MM.1S (cell line): ENCODE results near the gene C12orf60.

Experiments
- DNase-seq: peaks from one replicate; pipeline ENCODE4 v3.0.0-alpha.2; 2015
- H2AFZ ChIP-seq: fragments of 300-600 bp; sonication (generic); 2 replicates; pipeline ENCODE4 v1.6.0; 2016; ENCODE audit warnings: antibody characterized with exemption, low read length
- H3F3A ChIP-seq: fragments of 300-600 bp; sonication (generic); 2 replicates; pipeline ENCODE4 v1.6.1; 2016; ENCODE audit warnings: mild to moderate bottlenecking, antibody characterized with exemption, low read length, moderate library complexity, mixed read lengths; ENCODE audit not compliant: insufficient read depth
- H3K27ac ChIP-seq: fragments of 300-600 bp; sonication (generic); 2 replicates; pipeline ENCODE4 v1.5.1; 2016; ENCODE audit warnings: mild to moderate bottlenecking, low read length
- H3K27me3 ChIP-seq: fragments of 300-600 bp; sonication (generic); replicated peaks from 2 replicates; pipeline ENCODE4 v1.6.0; 2016; ENCODE audit warnings: low read length; ENCODE audit not compliant: insufficient read depth
- H3K36me3 ChIP-seq: fragments of 300-600 bp; sonication (generic); replicated peaks from 2 replicates; pipeline ENCODE4 v1.6.1; 2016; ENCODE audit warnings: mild to moderate bottlenecking, low read length, mixed read lengths; ENCODE audit not compliant: insufficient read depth
- H3K4me1 ChIP-seq: fragments of 300-600 bp; sonication (generic); 2 replicates; pipeline ENCODE4 v1.6.1; 2016; ENCODE audit warnings: low read length, mixed read lengths
- H3K4me2 ChIP-seq: fragments of 300-600 bp; sonication (generic); 2 replicates; pipeline ENCODE4 v1.6.0; 2016; ENCODE audit warnings: low read depth, low read length
- H3K4me3 ChIP-seq: fragments of 300-600 bp; sonication (generic); 2 replicates; pipeline ENCODE4 v1.5.1; 2016; ENCODE audit warnings: low read length, mixed read lengths
- H3K79me2 ChIP-seq: fragments of 300-600 bp; sonication (generic); 2 replicates; pipeline ENCODE4 v1.6.1; 2016; ENCODE audit warnings: mixed run types, low read length, mixed read lengths
- H3K9ac ChIP-seq: fragments of 300-600 bp; sonication (generic); 2 replicates; pipeline ENCODE4 v1.6.1; 2016; ENCODE audit warnings: low read length, mixed read lengths
- H3K9me2 ChIP-seq: fragments of 300-600 bp; sonication (generic); replicated peaks from 2 replicates; pipeline ENCODE4 v1.6.1; 2016; ENCODE audit warnings: mild to moderate bottlenecking, low read length, mixed read lengths; ENCODE audit not compliant: insufficient read depth
- H3K9me3 ChIP-seq: fragments of 300-600 bp; sonication (generic); replicated peaks from 2 replicates; pipeline ENCODE4 v1.6.1; 2016; ENCODE audit warnings: mild to moderate bottlenecking, low read length, mixed read lengths; ENCODE audit not compliant: insufficient read depth
- H4K20me1 ChIP-seq: fragments of 300-600 bp; sonication (generic); 2 replicates; pipeline ENCODE4 v1.6.1; 2016; ENCODE audit warnings: mild to moderate bottlenecking, low read length, moderate library complexity, mixed read lengths; ENCODE audit not compliant: insufficient read depth
- EZH2 ChIP-seq: fragments of 300-600 bp; sonication (generic); optimal IDR thresholded peaks from 2 replicates; pipeline ENCODE3; 2017; ENCODE audit warnings: low read depth, mild to moderate bottlenecking, antibody characterized with exemption, low read length, mixed read lengths
- EZH2phosphoT487 ChIP-seq: fragments of 300-600 bp; sonication (generic); IDR thresholded peaks from 2 replicates; pipeline ENCODE4 v1.6.1; 2018; ENCODE audit warnings: antibody characterized with exemption, low read length
- TF ChIP-seq, protein P1 (sequence below): fragments of 300-600 bp; sonication (generic); IDR thresholded peaks from 2 replicates; pipeline ENCODE4 v1.5.1; 2016; ENCODE audit warnings: antibody characterized with exemption, low read length, mixed read lengths

C12orf60 gene

DNA sequence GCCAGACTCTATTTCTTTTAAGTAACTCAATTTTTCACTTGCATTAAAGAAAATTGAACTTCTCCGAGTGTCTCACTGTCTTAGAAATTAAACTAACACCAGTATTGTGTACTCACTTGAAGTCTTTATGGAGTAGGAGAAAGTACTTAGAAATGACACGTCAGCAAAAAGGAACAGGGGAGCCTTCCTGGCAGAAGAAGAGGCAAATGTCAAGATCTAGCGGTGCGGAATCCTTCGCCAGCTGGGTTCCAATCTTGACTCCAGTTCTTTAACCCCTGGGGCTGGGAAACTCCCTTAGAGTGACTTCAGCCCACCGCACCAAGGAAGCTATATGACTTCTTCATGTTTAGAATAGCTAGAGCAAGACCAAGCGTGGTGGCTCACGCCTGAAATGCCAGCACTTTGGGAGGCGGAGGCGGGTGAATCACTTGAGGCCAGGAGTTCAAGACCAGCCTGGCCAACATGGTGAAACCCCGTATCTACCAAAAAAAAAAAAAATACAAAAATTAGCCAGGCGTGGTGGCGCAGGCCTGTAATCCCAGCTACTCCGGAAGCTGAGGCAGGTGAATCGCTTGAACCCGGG lies 34.6 kb upstream of the C12orf60 start:
- peak overlapping the region; percentile 86 for H3K4me3 ChIP-seq
- H3K9me3 ChIP-seq = no peaks in the 10 kb centered on the region
- H3K4me1 ChIP-seq = peaks cover 4% of the 10 kb centered on the region
- peak overlapping the region; percentile 91 for H3K4me2 ChIP-seq
- DNase-seq = no peak
- H3K9me2 ChIP-seq = no peaks in the 10 kb centered on the region
- no peaks in the 10 kb centered on the region for H3K27me3 ChIP-seq
- H2AFZ ChIP-seq = peak overlapping the region; percentile 80
- H3K27ac ChIP-seq = peak overlapping the region; percentile 97; the same call in 1 of the 2 replicates
- TF ChIP-seq EZH2 = no peak
- peaks cover 34% of the 10 kb centered on the region for H3F3A ChIP-seq
- no peaks in the 10 kb centered on the region for H4K20me1 ChIP-seq
- H3K9ac ChIP-seq = peak overlapping the region; percentile 96
- peaks cover 8% of the 10 kb centered on the region; the same call in 1 of the 2 replicates for H3K79me2 ChIP-seq
- no peaks in the 10 kb centered on the region for H3K36me3 ChIP-seq

DNA sequence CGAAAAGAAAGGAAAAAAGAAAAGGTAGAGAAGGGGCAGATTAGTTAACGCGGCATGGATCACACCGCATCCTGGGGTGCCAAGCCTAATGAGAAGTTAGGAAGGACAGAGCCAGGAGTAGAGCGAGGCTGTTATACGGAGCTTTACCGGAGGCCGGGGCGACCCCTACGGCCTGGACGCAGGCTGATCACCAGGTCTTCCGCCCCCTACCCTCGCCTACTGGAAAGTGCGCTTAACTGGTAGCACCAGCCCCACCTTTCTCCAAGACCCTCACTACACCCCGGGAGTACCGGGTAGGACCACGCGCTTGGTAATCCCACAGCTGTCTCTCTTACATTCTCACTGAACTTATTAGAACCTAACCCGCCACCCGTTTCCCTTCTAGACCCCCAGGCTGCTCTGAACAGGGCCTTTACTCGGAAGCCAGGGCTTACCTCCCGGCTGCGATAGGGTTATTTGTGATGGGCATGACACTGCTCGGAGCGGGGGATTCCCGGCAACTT lies 34.0 kb upstream of the C12orf60 start:
- Histone ChIP-seq H3K27ac (peak overlapping the region; percentile 97), H3K9ac (peak overlapping the region; percentile 96)
- DNase-seq = peak; percentile 18

DNA sequence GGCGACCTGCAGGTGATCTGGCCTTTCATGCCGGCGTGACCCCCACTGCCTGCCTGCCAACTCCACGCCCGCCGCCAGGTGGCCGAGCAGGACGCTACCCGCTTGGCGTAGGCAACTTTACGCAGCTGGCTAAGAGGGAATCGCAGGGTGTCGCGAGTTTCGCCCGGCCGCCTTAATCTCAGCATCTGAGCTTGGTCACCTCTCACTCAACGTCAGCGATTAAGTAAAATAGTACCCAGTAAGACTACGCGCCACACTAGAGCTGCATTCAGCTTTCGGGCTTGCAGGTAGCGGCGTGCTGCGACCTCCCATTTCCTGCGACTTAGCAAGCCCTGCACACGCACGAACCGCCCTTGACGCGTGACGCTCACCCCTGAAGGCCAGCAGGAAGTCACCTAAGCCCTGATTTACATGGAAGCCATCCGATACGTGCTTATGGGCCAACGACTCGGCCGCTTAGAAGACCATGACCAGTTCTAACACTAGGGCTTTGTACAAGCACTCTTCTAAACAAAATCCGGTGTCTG lies 33.4 kb upstream of the C12orf60 start:
- Histone ChIP-seq H3K9me3 (no peaks in the 10 kb centered on the region), H3K79me2 (peaks cover 8% of the 10 kb centered on the region; the same call in 1 of the 2 replicates), H3K4me3 (peak overlapping the region; percentile 86), H3K4me1 (peaks cover 4% of the 10 kb centered on the region), H3K4me2 (peak overlapping the region; percentile 91), H4K20me1 (no peaks in the 10 kb centered on the region), H3K36me3 (no peaks in the 10 kb centered on the region), H3K9me2 (no peaks in the 10 kb centered on the region), H3K9ac (peak overlapping the region; percentile 96), H3K27ac (peak overlapping the region; percentile 97), H3F3A (peaks cover 35% of the 10 kb centered on the region), H3K27me3 (no peaks in the 10 kb centered on the region), H2AFZ (peak overlapping the region; percentile 80; the same call in 1 of the 2 replicates)
- TF ChIP-seq EZH2 = no peak
- TF ChIP-seq, protein P1, sequence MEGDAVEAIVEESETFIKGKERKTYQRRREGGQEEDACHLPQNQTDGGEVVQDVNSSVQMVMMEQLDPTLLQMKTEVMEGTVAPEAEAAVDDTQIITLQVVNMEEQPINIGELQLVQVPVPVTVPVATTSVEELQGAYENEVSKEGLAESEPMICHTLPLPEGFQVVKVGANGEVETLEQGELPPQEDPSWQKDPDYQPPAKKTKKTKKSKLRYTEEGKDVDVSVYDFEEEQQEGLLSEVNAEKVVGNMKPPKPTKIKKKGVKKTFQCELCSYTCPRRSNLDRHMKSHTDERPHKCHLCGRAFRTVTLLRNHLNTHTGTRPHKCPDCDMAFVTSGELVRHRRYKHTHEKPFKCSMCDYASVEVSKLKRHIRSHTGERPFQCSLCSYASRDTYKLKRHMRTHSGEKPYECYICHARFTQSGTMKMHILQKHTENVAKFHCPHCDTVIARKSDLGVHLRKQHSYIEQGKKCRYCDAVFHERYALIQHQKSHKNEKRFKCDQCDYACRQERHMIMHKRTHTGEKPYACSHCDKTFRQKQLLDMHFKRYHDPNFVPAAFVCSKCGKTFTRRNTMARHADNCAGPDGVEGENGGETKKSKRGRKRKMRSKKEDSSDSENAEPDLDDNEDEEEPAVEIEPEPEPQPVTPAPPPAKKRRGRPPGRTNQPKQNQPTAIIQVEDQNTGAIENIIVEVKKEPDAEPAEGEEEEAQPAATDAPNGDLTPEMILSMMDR = peak; percentile 85
- DNase-seq = peak; percentile 93

More for the DNA sequence above, 34.0 kb upstream of the C12orf60 start:
- Histone ChIP-seq H3K4me1 (peaks cover 4% of the 10 kb centered on the region), H4K20me1 (no peaks in the 10 kb centered on the region), H3K4me3 (peak overlapping the region; percentile 86), H3F3A (peaks cover 35% of the 10 kb centered on the region), H3K9me2 (no peaks in the 10 kb centered on the region), H2AFZ (peak overlapping the region; percentile 80), H3K4me2 (peak overlapping the region; percentile 91), H3K79me2 (peaks cover 8% of the 10 kb centered on the region; the same call in 1 of the 2 replicates), H3K27me3 (no peaks in the 10 kb centered on the region), H3K36me3 (no peaks in the 10 kb centered on the region), H3K9me3 (no peaks in the 10 kb centered on the region)
- TF ChIP-seq EZH2phosphoT487 = no peak
- TF ChIP-seq, protein P1 = no peak
